Panc1 (cell line): ENCODE measurements around the gene ROBO2. TPM values are rescaled to one million over a fixed set of nuclear protein-coding genes. Genes with fewer than 3 reads are reported as not detected.

Experiments used
- ATAC-seq: fragments of 200-7000 bp; cut with Tn5 transposase; 2 replicates; pipeline ENCODE4 v1.9.1; 2020; ENCODE audit warnings: mild to moderate bottlenecking, moderate library complexity
- BruUV-seq: library from RNA; stranded (reverse); fragments of 400-500 nt; replicated peaks from 2 replicates; lab custom pipeline; 2021; lab: Mats Ljungman, UMichigan
- CTCF ChIA-PET: fragments of 300-600 bp; sonication (Branson Sonifier 250); formaldehyde crosslinking; loops from one replicate; lab custom pipeline; 2022; ENCODE audit warnings: antibody characterized with exemption; lab: Charles Lee
- POLR2A ChIA-PET: fragments of 300-600 bp; sonication (Branson Sonifier 250); formaldehyde crosslinking; loops from one replicate; lab custom pipeline; 2022; ENCODE audit warnings: antibody characterized with exemption; lab: Charles Lee
- DNase-seq: peaks from one replicate; pipeline ENCODE4 v3.0.0-alpha.2; 2010; ENCODE audit warnings: low read depth, low spot score
- H3K27ac ChIP-seq: 2 replicates; pipeline ENCODE4 v1.5.1; 2011; ENCODE audit warnings: mild to moderate bottlenecking, low read length, inconsistent platforms
- H3K27me3 ChIP-seq: fragments of 200-500 bp; sonication (Bioruptor generic); 2 replicates; pipeline ENCODE4 v1.6.0; 2014; ENCODE audit warnings: low read length, inconsistent platforms; ENCODE audit not compliant: control insufficient read depth, insufficient read depth
- H3K36me3 ChIP-seq: fragments of 200-500 bp; sonication (Bioruptor generic); 2 replicates; pipeline ENCODE4 v1.5.1; 2014; ENCODE audit warnings: inconsistent platforms, mild to moderate bottlenecking, low read length, moderate library complexity; ENCODE audit not compliant: control insufficient read depth, insufficient read depth
- H3K4me1 ChIP-seq: 2 replicates; pipeline ENCODE4 v1.5.1; 2011; ENCODE audit warnings: inconsistent platforms, mild to moderate bottlenecking, low read length, moderate library complexity; ENCODE audit not compliant: control insufficient read depth, insufficient read depth
- H3K4me3 ChIP-seq, 2 experiments: 2 replicates each; pipeline ENCODE4 v1.5.1; 2011 to 2012; ENCODE audit warnings: low read depth in 2 of 2, low read length in 2 of 2, mild to moderate bottlenecking in 2 of 2, inconsistent platforms in 1 of 2, moderate library complexity in 1 of 2
- H3K9me3 ChIP-seq: fragments of 200-500 bp; sonication (Bioruptor generic); 2 replicates; pipeline ENCODE4 v1.5.1; 2014; ENCODE audit warnings: low read depth, mild to moderate bottlenecking, inconsistent platforms, low read length, moderate library complexity; ENCODE audit not compliant: control insufficient read depth, insufficient read depth
- POLR2AphosphoS5 ChIP-seq: IDR thresholded peaks from 2 replicates; pipeline ENCODE4 v1.6.1; 2012; ENCODE audit warnings: mild to moderate bottlenecking, low read depth, low read length, moderate library complexity
- SIN3A ChIP-seq: IDR thresholded peaks from 2 replicates; pipeline ENCODE4 v1.6.1; 2012; ENCODE audit warnings: low read depth, mild to moderate bottlenecking, low read length, moderate library complexity, borderline replicate concordance; ENCODE audit not compliant: insufficient read depth
- TCF7L2 ChIP-seq: IDR thresholded peaks from 2 replicates; pipeline ENCODE4 v1.6.1; 2011; ENCODE audit warnings: mild to moderate bottlenecking, low read depth, low read length, inconsistent platforms
- in situ Hi-C: cut with HindIII; loops from 2 replicates; pipeline ENCODE4 v1.10.0; 2016; ENCODE audit warnings: low sequenced_read_pairs, low pct_unique_long_range_greater_than_20kb
- intact Hi-C: fragments of 100-400 bp; cut with micrococcal nuclease; formaldehyde crosslinking; loops from one replicate; pipeline ENCODE4 v1.10.0; 2022; ENCODE audit not compliant: unreplicated experiment
- total RNA-seq: library from RNA; stranded (reverse); gene quantifications from one replicate; pipeline ENCODE4 v1.2.1, GENCODE V29; 2021; ENCODE audit not compliant: unreplicated experiment
- TF ChIP-seq, protein P1 (sequence below): fragments of 450-650 bp; IDR thresholded peaks from 2 replicates; pipeline ENCODE4 v1.5.1; 2017; ENCODE audit warnings: mild to moderate bottlenecking
- TF ChIP-seq, protein P2 (sequence below), 2 experiments: IDR thresholded peaks; 2 replicates each; pipeline ENCODE4 v1.6.1; 2011 to 2012; ENCODE audit warnings: low read depth in 2 of 2, control low read depth in 1 of 2, low read length in 1 of 2, mild to moderate bottlenecking in 1 of 2, moderate library complexity in 1 of 2; ENCODE audit not compliant: insufficient read depth in 1 of 2

ROBO2 gene
- total RNA-seq, 1 experiment from 2014 or later = 1.3 TPM

DNA sequence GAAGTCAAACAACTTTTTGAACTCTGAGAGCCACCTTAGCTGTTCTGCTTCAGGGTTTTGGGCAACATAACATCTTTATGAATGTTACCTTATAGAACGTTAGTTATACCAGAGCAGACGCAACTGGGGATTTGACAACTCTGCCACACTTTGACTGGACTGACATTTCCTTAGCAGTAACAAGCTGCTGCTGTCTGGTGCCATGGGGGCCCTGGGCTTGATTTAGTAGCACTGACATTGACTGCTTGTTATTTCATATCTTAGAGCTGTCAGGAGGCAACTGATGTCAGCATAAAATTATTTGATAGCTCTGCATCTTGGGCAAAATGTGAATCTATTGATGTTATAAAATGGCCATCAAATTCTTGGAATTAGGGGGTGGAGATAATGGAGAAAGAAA lies 285.4 kb downstream of the ROBO2 start:
- ChIA-PET CTCF (no interaction called here), POLR2A (no interaction called here)
- H3K4me1 ChIP-seq = no peaks in the 10 kb centered on the region
- TF ChIP-seq TCF7L2 = no peak
- H3K27ac ChIP-seq = no peak overlapping the region
- H3K36me3 ChIP-seq = no peaks in the 10 kb centered on the region
- no peak for ATAC-seq
- H3K27me3 ChIP-seq = no peaks in the 10 kb centered on the region
- BruUV-seq = no TSS peak
- H3K4me3 ChIP-seq = no peak overlapping the region
- DNase-seq = no peak
- no peaks in the 10 kb centered on the region for H3K9me3 ChIP-seq
- intact Hi-C loops = no loop called here
- in situ Hi-C loops = no loop called here

DNA sequence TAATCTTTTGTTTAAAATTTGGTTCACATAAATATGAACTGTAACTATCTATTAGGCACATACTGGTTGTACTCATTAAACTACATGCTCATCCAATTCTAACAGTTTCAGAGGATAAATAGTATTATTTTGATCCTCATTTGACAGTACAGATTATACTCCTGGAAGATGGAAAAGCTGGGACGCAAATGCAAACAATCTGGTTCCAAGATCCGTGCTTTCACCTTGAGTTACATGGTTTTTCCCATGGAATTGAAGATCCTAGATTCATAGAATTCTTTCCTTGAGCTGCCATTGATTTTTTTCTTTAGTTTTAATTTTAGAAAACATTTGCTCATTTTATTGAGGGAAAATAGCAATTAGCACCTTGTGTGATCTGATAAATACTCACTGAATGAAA lies 285.8 kb downstream of the ROBO2 start:
- DNase-seq (no peak), ATAC-seq (no peak)
- no peak for TF ChIP-seq TCF7L2
- no peak for TF ChIP-seq POLR2AphosphoS5
- Histone ChIP-seq H3K4me3 (no peak overlapping the region), H3K27ac (no peak overlapping the region), H3K36me3 (no peaks in the 10 kb centered on the region), H3K9me3 (no peaks in the 10 kb centered on the region), H3K27me3 (no peaks in the 10 kb centered on the region), H3K4me1 (no peaks in the 10 kb centered on the region)
- in situ Hi-C loops (no loop called here), intact Hi-C loops (no loop called here)
- POLR2A ChIA-PET = no interaction called here
- no TSS peak for BruUV-seq
- CTCF ChIA-PET = no interaction called here

DNA sequence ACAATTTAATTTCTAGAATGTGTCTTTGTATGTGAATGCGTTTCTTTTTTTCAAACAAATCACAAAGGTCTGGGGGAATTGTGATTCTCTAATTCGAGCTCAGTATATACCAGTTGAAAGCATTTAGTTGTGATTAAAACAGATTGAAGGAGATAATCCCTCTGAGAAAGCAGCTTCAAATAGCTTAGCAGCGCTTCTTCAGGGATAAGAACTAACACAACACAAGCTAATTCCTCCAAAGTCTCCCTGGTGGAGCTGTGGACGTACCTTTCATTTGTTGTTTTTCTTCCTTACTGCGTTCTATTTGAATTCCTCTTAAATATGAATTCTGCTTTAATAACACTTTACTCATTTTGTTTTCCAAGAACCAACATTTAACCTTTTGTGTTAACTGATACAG lies 286.7 kb downstream of the ROBO2 start:
- in situ Hi-C loops (no loop called here), intact Hi-C loops (no loop called here)
- ATAC-seq (no peak), DNase-seq (no peak)
- Histone ChIP-seq H3K9me3 (no peaks in the 10 kb centered on the region), H3K27ac (no peak overlapping the region), H3K36me3 (no peaks in the 10 kb centered on the region), H3K27me3 (no peaks in the 10 kb centered on the region), H3K4me1 (no peaks in the 10 kb centered on the region), H3K4me3 (no peak overlapping the region)
- no TSS peak for BruUV-seq
- TF ChIP-seq, protein P1, sequence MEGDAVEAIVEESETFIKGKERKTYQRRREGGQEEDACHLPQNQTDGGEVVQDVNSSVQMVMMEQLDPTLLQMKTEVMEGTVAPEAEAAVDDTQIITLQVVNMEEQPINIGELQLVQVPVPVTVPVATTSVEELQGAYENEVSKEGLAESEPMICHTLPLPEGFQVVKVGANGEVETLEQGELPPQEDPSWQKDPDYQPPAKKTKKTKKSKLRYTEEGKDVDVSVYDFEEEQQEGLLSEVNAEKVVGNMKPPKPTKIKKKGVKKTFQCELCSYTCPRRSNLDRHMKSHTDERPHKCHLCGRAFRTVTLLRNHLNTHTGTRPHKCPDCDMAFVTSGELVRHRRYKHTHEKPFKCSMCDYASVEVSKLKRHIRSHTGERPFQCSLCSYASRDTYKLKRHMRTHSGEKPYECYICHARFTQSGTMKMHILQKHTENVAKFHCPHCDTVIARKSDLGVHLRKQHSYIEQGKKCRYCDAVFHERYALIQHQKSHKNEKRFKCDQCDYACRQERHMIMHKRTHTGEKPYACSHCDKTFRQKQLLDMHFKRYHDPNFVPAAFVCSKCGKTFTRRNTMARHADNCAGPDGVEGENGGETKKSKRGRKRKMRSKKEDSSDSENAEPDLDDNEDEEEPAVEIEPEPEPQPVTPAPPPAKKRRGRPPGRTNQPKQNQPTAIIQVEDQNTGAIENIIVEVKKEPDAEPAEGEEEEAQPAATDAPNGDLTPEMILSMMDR = no peak
- TF ChIP-seq SIN3A = no peak
- TF ChIP-seq, protein P2, sequence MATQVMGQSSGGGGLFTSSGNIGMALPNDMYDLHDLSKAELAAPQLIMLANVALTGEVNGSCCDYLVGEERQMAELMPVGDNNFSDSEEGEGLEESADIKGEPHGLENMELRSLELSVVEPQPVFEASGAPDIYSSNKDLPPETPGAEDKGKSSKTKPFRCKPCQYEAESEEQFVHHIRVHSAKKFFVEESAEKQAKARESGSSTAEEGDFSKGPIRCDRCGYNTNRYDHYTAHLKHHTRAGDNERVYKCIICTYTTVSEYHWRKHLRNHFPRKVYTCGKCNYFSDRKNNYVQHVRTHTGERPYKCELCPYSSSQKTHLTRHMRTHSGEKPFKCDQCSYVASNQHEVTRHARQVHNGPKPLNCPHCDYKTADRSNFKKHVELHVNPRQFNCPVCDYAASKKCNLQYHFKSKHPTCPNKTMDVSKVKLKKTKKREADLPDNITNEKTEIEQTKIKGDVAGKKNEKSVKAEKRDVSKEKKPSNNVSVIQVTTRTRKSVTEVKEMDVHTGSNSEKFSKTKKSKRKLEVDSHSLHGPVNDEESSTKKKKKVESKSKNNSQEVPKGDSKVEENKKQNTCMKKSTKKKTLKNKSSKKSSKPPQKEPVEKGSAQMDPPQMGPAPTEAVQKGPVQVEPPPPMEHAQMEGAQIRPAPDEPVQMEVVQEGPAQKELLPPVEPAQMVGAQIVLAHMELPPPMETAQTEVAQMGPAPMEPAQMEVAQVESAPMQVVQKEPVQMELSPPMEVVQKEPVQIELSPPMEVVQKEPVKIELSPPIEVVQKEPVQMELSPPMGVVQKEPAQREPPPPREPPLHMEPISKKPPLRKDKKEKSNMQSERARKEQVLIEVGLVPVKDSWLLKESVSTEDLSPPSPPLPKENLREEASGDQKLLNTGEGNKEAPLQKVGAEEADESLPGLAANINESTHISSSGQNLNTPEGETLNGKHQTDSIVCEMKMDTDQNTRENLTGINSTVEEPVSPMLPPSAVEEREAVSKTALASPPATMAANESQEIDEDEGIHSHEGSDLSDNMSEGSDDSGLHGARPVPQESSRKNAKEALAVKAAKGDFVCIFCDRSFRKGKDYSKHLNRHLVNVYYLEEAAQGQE (IDR thresholded peaks at IDR 0.05; ENCODE audit: insufficient read depth in 1 of 2, low read depth in 2 of 2, low read length in 1 of 2) = no peak
- ChIA-PET CTCF (no interaction called here), POLR2A (no interaction called here)
